ENCODE measurements around the gene CHRD.

- TF ChIP-seq CTCF (IDR thresholded peaks at IDR 0.05): no peak
- no peak for TF ChIP-seq ZFX (IDR thresholded peaks at IDR 0.05; ENCODE audit: borderline replicate concordance)
Measured at GRCh38 chr3:184337399-184337714, 42.5 kb upstream of the CHRD start, which contains the start of gene FAM131A.
